Activated CD4-positive, CD25-positive, alpha-beta regulatory T cell treated with anti-CD3 and anti-CD28 coated beads, Interleukin-2, amount 50 U/mL, for 24 hours (primary cell): ENCODE measurements around the gene TPRG1L.
A peak's percentile ranks its signal among the peaks of the same experiment; 100 is the strongest.
"Not testable (repeated sequence)": the region's sequence is repeated elsewhere in the genome, so short reads cannot be mapped to it uniquely, and the experiment has no call there.

Source experiments
- ATAC-seq, 2 donors: fragments of 150-1000 bp; cut with Tn5 transposase; one replicate each; pipeline ENCODE4 v1.10.0; 2021; ENCODE audit warnings: mild to moderate bottlenecking in 1 of 2, moderate library complexity in 1 of 2

The TPRG1L gene

DNA sequence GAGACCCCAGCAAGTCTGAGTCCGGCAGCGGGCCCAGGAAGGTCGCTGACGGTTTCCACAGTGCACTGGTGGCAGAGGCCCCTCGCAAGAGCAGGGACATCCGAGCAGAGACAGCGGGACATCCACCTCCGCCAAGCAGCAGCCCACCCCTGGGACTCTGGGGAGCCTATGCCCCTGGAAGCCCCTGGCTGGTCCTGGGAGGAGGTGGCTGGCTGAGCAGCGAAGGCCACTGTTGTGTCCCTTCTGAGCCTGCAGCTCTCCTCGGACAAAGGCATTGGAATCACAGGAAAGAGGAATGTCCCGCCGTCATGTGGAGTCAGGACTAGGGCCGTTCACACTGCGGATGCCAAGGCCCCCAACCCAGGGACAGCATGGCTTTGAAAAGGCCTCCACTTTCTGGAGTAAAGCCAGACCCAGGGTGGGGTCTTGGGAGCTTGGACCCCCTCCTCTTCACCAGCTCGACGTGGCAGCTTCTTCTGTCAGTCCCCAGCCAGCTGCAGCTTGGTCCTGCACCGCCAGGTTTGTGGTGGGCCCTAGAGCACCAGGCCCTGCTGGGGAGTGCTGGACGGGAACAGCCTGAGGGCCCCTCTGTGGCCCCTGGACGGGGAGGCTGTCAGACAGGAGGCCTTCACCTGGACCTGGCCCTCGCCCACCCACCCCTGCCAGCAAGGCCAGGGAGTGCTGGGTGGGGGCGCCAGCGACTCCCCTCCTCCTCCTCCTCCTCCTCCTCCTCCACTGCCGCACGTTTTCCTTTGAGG lies 14.9 kb upstream of the TPRG1L start:
- ATAC-seq: no peak

GRCh38 chr1:3610527-3611169 lies 14.2 kb upstream of the TPRG1L start:
- no peak for ATAC-seq

DNA sequence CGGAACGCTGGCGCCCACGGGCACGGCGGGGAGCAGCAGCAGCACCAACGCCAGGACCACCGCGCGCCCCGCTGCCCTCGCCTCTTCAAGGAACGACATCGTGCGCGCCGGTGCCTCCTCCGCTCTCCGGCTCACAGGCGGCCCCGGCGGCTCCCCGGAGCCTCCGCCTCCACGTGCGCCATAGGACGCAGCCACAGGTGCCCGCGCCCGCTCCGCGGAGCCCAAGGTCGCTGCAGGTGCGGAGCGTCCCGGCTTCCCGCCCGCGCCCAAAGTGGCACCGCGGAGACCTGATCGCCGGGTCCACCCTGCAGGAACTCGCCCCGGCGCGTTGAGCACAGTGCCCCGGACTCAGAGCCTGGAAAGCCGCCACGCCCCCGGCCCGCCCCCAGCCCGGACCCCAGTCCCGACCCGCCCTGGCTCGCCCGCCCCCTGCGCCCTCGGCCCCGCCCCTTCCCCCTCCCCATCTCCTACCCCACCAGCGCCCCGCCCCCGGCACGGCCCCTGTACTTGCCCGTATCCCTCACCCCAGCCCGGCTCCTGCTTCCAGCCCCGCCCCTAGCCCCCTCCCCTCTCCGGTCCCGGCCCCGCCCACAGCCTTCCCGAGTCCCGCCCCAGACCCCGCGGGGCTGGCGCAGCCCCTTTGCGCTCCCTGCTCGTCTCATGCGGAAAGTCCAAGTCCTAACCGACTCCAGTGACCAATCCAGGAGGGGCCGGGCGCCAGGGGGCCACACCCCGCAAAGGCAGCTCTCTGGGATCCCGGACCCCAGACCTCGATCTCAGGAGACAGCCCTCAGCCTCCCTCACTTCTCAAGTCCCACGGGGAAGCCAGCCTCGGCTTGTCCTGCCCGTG lies 13.4 kb upstream of the TPRG1L start, which contains the start of gene MEGF6:
Gene MEGF6, minus strand, starts transcription at position 339 of the 850 bp plus-strand sequence. Its CDS starts 240 bp downstream, at position 99.
- ATAC-seq: peak; percentile 58 to 62

DNA sequence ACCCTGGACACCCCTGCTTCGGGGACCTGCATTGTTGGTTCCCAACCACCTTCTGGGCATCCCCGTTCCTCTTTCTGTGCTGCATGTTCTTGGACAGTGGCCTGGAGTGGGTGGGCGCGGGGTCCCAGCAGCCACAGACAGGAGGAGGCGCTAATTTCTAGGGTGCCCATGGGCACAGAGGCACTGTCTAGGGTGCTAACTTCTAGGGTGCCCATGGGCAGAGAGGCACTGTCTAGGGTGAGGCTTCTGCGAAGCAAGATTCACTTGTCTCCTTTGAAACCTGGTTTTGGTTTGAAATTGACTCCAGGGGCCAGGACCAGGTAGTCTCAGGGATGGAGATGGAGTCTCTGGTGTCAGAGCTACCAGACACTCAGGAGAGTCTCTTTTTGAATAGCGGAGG lies 12.7 kb upstream of the TPRG1L start:
- no peak for ATAC-seq

- no peak for ATAC-seq
Observed at GRCh38 chr1:3614755-3615742, 9.8 kb upstream of the TPRG1L start.

DNA sequence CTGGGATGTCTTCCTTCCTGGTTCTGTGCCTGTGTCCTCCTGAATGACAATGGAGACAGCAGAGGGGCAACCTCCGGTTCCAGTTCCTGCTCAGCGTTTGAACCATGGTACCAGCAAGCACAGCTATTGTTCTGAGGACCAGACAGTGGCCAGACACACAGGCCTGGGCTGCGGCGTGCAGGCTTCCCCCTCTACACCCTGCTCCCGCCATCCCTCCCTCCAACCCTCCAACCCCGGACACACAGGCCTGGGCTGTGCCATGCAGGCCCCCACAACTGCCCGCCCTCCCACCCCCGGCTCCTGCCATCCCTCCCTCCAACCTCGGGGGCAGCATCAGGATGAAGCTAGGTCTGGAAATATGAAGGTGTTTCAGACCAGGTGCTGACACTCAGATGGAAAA lies 8.0 kb upstream of the TPRG1L start:
- ATAC-seq: no peak

DNA sequence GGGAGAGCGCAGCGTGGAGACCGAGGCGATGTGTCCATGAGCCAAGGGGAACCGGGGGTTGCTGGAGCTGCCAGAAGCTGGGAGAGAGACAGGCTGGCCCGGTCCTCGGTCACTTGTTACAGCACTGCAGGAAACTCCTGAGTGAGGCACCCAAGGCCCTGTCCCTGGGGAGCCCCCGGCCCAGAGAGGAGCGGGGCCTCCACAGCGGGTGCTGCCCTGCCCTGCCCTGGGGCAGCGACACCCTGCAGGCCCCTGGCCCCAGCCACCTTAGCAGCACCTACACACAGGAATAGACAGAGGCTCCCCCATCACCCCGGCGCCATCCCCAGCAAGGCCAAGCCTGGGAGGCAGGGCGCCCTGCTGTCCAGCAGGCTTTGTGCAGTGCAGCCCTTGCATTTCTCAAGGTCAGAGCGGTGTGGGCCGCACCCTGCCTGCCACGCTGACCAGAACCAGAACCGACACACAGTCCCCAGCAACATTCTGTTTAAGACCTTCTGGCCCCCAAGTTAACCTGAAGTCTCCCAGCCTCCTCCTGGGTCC lies 6.9 kb upstream of the TPRG1L start:
- no peak for ATAC-seq

DNA sequence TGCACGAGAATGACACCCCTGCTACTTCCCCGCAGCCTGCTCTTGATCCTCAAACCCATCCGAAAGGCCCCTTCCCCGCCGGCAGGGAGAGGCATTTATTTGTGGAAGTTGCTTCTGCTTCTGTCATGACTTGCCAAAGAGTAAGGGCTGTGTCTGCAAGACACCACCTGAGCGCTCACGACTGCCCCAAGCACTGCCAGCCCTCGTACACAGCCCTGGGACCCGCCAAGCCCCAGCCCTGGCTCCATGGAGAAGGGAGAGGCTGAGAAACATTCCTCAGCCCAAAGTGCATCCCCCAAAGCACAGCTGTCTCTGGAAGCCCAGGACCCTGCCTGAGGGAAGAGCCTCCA lies 6.3 kb upstream of the TPRG1L start:
- no peak for ATAC-seq

GRCh38 chr1:3618881-3619671 lies 5.7 kb upstream of the TPRG1L start:
- peak; percentile 82 to 86 for ATAC-seq

DNA sequence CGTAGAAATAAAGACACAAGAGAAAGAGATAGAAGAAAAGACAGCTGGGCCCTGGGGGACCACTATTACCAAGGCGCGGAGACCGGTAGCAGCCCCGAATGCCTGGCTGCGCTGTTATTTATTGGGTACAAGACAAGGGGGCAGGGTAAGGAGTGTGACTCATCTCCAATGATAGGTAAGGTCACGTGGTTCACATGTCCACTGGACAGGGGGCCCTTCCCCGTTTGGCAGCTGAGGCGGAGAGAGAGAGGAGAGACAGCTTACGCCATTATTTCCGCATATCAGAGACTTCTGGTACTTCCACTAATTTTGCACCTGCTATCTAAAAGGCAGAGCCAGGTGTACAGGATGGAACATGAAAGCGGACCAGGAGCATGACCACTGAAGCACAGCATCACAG lies 4.1 kb upstream of the TPRG1L start:
- no peak for ATAC-seq

DNA sequence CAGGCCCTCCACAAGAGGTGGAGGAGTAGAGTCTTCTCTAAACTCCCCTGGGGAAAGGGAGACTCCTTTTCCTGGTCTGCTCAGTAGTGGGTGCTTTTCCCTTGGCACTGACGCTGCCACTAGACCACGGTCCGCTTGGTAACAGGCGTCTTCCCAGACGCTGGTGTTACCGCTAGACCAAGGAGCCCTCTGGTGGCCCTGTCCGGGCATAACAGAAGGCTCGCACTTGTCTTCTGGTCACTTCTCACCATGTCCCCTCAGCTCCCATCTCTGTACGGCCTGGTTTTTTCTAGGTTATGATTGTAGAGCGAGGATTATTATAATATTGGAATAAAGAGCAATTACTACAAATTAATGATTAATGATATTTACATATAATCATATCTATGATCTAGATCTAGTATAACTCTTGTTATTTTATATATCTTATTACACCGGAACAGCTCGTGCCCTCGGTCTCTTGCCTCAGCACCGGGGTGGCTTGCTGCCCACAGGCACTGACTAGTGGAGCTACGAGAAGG lies 3.6 kb upstream of the TPRG1L start:
- not testable (repeated sequence) for ATAC-seq

DNA sequence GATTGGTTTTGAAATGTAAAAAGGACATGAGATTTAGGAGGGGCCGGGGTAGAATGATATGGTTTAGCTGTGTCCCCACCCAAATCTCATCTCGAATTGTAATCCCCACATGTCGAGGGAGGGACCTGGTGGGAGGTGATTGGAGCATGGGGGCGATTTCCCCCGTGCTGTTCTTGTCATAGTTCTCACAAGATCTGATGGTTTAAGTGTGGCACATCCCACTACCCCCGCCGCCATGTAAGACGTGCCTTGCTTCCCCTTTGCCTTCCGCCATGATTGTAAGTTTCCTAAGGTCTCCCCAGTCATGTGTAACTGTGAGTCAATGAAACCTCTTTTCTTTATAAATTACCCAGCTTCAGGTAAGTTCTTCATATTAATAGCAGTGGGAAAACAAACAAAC lies 2.7 kb upstream of the TPRG1L start:
- not testable (repeated sequence) for ATAC-seq

DNA sequence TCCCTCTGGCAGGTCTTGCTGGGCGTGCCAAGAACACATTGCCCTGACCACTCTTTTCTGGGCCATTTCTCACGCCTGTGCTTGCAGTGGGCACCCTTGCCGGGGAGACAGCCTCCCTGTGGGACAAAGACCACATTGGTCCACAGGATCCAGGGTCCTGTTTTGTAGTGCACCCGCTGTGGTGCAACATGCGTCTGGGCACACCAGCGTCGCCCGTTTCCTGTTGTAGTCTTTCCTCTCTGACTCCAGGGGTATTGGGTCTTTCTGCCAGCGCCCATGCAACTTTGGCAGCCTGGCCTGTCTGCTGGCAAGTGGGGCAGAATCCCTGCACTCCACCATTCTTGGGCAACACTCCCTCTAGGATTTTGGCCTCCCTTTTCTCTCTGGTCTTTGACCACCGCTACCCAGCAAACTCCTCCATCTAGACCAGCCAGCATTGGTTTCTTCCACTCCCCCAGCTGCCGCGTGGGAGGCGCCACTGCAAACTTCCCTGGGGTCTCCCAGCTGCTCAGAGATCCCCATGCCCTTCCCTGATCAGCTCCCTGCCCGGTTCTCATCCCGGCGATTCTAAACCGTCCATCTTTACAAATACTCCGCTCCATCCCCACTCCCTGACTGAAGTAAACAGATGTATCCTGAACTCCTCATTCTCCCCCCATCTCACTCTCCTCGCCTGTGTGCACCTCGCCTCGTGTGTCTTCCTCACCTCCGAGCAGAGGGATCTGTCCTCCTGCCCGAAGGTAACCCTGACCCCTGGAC lies 1.2 kb upstream of the TPRG1L start:
- no peak for ATAC-seq

DNA sequence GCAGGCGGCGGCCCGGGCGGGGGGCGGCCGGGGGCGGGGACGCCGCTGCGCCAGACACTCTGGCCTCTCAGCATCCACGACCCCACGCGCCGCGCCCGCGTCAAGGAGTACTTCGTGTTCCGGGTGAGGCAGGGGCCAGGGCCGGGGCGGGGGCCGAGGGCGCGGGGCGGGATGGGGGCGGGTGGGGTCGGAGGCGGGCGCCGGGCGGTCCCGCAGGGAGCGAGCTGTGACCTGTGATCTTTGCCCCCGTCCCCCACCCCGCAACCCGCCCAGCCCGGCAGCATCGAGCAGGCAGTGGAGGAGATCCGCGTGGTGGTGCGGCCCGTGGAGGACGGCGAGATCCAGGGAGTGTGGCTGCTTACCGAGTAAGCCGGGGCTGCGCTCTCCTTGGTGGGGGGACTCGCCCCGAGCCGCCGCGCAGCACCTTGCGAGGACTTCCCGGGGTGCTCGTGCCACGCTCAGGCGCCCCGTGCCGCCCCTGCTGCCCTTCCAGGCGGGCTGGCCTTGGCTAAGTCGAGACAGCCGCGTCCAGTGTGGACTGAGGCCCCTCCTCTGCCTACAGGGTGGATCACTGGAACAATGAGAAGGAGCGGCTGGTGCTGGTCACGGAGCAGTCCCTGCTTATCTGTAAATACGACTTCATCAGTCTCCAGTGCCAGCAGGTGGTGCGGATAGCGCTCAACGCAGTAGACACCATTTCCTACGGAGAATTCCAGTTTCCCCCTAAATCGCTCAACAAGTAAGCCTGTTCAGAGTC lies 514 bp downstream of the TPRG1L start:
- peak; percentile 12 to 21 for ATAC-seq

GRCh38 chr1:3626025-3626424 lies 1.2 kb downstream of the TPRG1L start:
- ATAC-seq: no peak

- no peak for ATAC-seq
Observed at GRCh38 chr1:3627515-3628253, 2.9 kb downstream of the TPRG1L start.

- no peak for ATAC-seq
Observed at GRCh38 chr1:3628445-3628844, 3.6 kb downstream of the TPRG1L start.

GRCh38 chr1:3629561-3630160 lies 4.8 kb downstream of the TPRG1L start:
- no peak for ATAC-seq
